IPS-20b (cell line): ENCODE data around the gene RCOR1.
A peak's percentile ranks its signal among the peaks of the same experiment; 100 is the strongest.

ENCODE experiments used
- H3K27ac ChIP-seq: one replicate; pipeline ENCODE4 v1.5.1; 2013; ENCODE audit warnings: low read length
- H3K27me3 ChIP-seq: 2 replicates; pipeline ENCODE4 v1.6.1; 2013; ENCODE audit warnings: mild to moderate bottlenecking, low read length, inconsistent platforms; ENCODE audit not compliant: insufficient read depth
- H3K36me3 ChIP-seq: 2 replicates; pipeline ENCODE4 v1.6.1; 2013; ENCODE audit warnings: low read depth, mild to moderate bottlenecking, inconsistent platforms, low read length, moderate library complexity; ENCODE audit not compliant: insufficient read depth
- H3K4me1 ChIP-seq: 2 replicates; pipeline ENCODE4 v1.6.1; 2013; ENCODE audit warnings: mild to moderate bottlenecking, control low read depth, inconsistent platforms, low read length, moderate library complexity; ENCODE audit not compliant: insufficient read depth
- H3K4me3 ChIP-seq: 2 replicates; pipeline ENCODE4 v1.5.1; 2013; ENCODE audit warnings: mild to moderate bottlenecking, low read length, inconsistent platforms
- H3K9ac ChIP-seq: 2 replicates; pipeline ENCODE4 v1.6.1; 2013; ENCODE audit warnings: low read depth, mild to moderate bottlenecking, inconsistent platforms, low read length, moderate library complexity
- H3K9me3 ChIP-seq: 2 replicates; pipeline ENCODE4 v1.6.1; 2013; ENCODE audit warnings: mild to moderate bottlenecking, low read depth, low read length, inconsistent platforms; ENCODE audit not compliant: insufficient read depth

Gene RCOR1

GRCh38 chr14:102769049-102769327 lies 176.5 kb downstream of the RCOR1 start:
- H3K36me3 ChIP-seq = no peaks in the 10 kb centered on the region
- no peaks in the 10 kb centered on the region for H3K27me3 ChIP-seq
- H3K27ac ChIP-seq = no peak overlapping the region
- H3K9me3 ChIP-seq = no peaks in the 10 kb centered on the region
- H3K9ac ChIP-seq = no peak overlapping the region
- H3K4me3 ChIP-seq = no peak overlapping the region
- no peaks in the 10 kb centered on the region for H3K4me1 ChIP-seq

- no peaks in the 10 kb centered on the region for H3K9me3 ChIP-seq
- H3K27ac ChIP-seq = no peak overlapping the region
- H3K4me1 ChIP-seq = peaks cover 4% of the 10 kb centered on the region; the same call in 1 of the 2 replicates
- H3K4me3 ChIP-seq = no peak overlapping the region
- no peak overlapping the region for H3K9ac ChIP-seq
- no peaks in the 10 kb centered on the region for H3K36me3 ChIP-seq
- no peaks in the 10 kb centered on the region for H3K27me3 ChIP-seq
Measured at GRCh38 chr14:102770147-102771123, 178.0 kb downstream of the RCOR1 start.

- H3K4me1 ChIP-seq = peaks cover 4% of the 10 kb centered on the region; the same call in 1 of the 2 replicates
- H3K9me3 ChIP-seq = no peaks in the 10 kb centered on the region
Measured at GRCh38 chr14:102771144-102771543, 178.7 kb downstream of the RCOR1 start.

GRCh38 chr14:102772781-102773570 lies 180.5 kb downstream of the RCOR1 start:
- H3K4me3 ChIP-seq = no peak overlapping the region
- no peaks in the 10 kb centered on the region for H3K9me3 ChIP-seq
- no peaks in the 10 kb centered on the region for H3K36me3 ChIP-seq
- peaks cover 2% of the 10 kb centered on the region; the same call in 1 of the 2 replicates for H3K27me3 ChIP-seq
- H3K4me1 ChIP-seq = peaks cover 4% of the 10 kb centered on the region; the same call in 1 of the 2 replicates
- H3K27ac ChIP-seq = no peak overlapping the region
- no peak overlapping the region for H3K9ac ChIP-seq

More at GRCh38 chr14:102771144-102771543, 178.7 kb downstream of the RCOR1 start:
- Histone ChIP-seq H3K9ac (no peak overlapping the region), H3K27ac (no peak overlapping the region), H3K4me3 (no peak overlapping the region), H3K36me3 (no peaks in the 10 kb centered on the region), H3K27me3 (no peaks in the 10 kb centered on the region)

GRCh38 chr14:102774391-102775153 lies 182.1 kb downstream of the RCOR1 start:
- H3K4me1 ChIP-seq = peaks cover 13% of the 10 kb centered on the region

GRCh38 chr14:102775855-102776760 lies 183.7 kb downstream of the RCOR1 start:
- no peak overlapping the region for H3K9ac ChIP-seq
- no peaks in the 10 kb centered on the region for H3K36me3 ChIP-seq
- H3K4me1 ChIP-seq = peaks cover 21% of the 10 kb centered on the region
- no peak overlapping the region for H3K27ac ChIP-seq
- H3K4me3 ChIP-seq = no peak overlapping the region
- no peaks in the 10 kb centered on the region for H3K9me3 ChIP-seq
- H3K27me3 ChIP-seq = peaks cover 22% of the 10 kb centered on the region

More at GRCh38 chr14:102774391-102775153, 182.1 kb downstream of the RCOR1 start:
- Histone ChIP-seq H3K4me3 (no peak overlapping the region), H3K27ac (no peak overlapping the region), H3K9ac (no peak overlapping the region; the same call in 1 of the 2 replicates), H3K36me3 (no peaks in the 10 kb centered on the region), H3K9me3 (no peaks in the 10 kb centered on the region), H3K27me3 (peaks cover 18% of the 10 kb centered on the region)

- H3K27ac ChIP-seq = no peak within 1 kb of the TSS
- H3K4me1 ChIP-seq = peaks cover 21% of the 10 kb centered on the region
Measured at GRCh38 chr14:102776761-102777710, 184.6 kb downstream of the RCOR1 start, which contains the start of gene TRAF3. Gene TRAF3, plus strand, starts transcription at chr14:102777449. Its CDS starts 92,753 bp downstream, at chr14:102870202.

GRCh38 chr14:102777711-102778337 lies 185.4 kb downstream of the RCOR1 start:
- H3K4me3 ChIP-seq = peak overlapping the region; percentile 66
- peak overlapping the region; percentile 30; the same call in 1 of the 2 replicates for H3K9ac ChIP-seq
- peaks cover 22% of the 10 kb centered on the region for H3K27me3 ChIP-seq
- H3K27ac ChIP-seq = no peak overlapping the region
- no peaks in the 10 kb centered on the region for H3K9me3 ChIP-seq
- no peaks in the 10 kb centered on the region for H3K36me3 ChIP-seq
- peaks cover 21% of the 10 kb centered on the region for H3K4me1 ChIP-seq

More at GRCh38 chr14:102776761-102777710, 184.6 kb downstream of the RCOR1 start, which contains the start of gene TRAF3:
- Histone ChIP-seq H3K9me3 (no peaks in the 10 kb centered on the region), H3K4me3 (peak within 1 kb of the TSS; percentile 66), H3K9ac (peak within 1 kb of the TSS; percentile 30; the same call in 1 of the 2 replicates), H3K36me3 (no peaks in the 10 kb centered on the region), H3K27me3 (peaks cover 22% of the 10 kb centered on the region)

- Histone ChIP-seq H3K36me3 (no peaks in the 10 kb centered on the region), H3K27me3 (peaks cover 22% of the 10 kb centered on the region), H3K27ac (no peak overlapping the region), H3K9ac (peak overlapping the region; percentile 30; the same call in 1 of the 2 replicates), H3K9me3 (no peaks in the 10 kb centered on the region), H3K4me3 (peak overlapping the region; percentile 66), H3K4me1 (peaks cover 21% of the 10 kb centered on the region)
Measured at GRCh38 chr14:102778338-102779083, 186.1 kb downstream of the RCOR1 start.
